DMS 273 treated with DMSO at 0.1 percent for 48 hours (cell line): Measurements from ENCODE around the gene LRMDA.

Source experiments
- DNase-seq: peaks from one replicate; lab custom pipeline; 2025; lab: John Stamatoyannopoulos, UW

The LRMDA gene

DNA sequence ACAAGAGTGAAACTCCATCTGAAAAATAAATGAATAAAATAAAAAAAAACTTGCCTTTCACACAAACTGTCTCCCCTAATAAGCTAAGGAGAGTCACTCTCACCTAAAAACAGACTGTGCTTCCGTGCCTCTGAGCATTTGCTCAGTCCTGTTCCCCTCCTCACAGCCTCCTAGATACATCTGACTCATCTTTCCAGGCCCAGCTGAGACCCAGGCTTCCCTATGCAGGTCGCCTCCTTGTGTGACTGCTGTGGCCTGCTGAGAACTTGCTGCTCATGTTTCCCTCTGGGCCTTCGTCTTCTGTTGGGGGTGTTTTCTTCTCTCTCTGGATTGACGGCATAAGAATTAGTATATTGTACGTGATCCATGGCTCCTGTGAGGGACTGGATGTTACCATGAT lies 777.7 kb downstream of the LRMDA start:
- DNase-seq: no peak

DNA sequence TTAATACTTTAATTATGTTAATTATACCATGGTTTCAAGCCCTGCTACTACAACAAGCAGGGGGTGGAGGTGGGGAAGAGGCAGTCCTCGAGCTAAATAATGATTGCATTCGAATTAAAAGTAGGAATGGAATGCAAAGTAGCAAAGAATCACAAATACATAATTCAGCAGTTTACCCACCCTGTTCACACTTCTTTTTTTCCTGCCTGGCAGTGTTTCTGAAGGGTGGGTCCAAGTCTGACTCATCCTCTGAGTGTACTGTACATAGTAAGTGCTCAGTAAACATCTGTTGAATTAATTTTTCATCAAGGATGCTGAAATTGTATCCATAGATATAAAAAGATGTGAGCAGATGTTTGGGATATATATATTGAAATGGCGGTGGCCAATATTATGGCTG lies 778.8 kb downstream of the LRMDA start:
- no peak for DNase-seq

DNA sequence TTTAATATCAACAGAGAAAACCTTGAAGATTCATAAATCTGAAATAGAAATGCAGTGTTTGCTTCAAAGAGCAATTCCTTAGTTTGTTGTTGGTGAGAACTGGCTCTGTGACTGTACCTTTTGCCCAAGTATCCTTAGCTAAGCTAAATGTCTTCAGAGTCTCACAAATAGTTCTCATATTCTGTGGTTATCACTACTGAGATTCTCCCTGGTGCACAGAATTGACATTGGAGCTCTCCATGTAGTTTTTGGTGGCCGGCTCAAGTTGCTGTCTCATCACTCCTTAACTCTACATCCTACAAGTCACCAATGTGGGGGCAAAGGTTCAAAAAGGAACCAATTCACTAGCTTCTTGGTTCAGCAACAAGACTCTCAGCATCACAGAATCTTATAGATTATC lies 780.3 kb downstream of the LRMDA start:
- no peak for DNase-seq

DNA sequence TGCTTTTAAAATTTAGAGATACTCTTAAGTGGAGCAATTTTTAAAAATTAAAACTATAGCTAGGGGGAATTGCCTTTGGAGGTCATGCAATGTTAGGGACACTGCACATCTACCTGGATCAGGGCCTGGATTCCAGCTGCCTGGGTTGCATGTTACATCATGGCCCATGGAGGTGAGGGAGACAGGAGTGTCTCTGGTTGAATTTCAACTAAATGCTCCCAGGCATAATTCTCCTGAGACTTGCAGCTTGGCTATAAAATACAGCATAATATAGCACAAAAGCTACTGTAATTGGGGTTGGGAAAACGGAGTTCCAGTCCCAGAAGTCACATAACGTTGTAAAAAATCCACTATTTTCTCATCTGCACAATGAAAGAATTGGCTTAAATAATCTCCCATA lies 782.5 kb downstream of the LRMDA start:
- no peak for DNase-seq

DNA sequence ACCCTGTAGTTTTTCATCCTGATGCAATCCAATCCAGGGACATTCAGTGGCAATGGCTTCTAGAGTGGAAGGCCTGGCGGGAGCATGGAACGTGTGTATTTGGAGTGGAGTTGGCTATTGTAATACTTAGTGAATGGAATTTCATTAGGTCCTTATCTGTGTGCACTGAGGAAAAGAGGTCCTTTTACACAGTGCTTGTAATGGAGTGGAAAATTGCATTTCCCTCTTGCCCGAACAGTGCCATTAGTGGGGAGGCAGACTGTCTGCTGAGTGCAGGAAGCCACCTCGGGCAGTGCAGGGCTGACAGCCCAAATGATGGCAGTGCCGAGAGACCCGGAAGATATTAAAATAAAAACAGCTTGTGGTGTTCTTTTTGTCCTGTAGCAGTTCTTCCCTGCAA lies 786.6 kb downstream of the LRMDA start:
- no peak for DNase-seq

DNA sequence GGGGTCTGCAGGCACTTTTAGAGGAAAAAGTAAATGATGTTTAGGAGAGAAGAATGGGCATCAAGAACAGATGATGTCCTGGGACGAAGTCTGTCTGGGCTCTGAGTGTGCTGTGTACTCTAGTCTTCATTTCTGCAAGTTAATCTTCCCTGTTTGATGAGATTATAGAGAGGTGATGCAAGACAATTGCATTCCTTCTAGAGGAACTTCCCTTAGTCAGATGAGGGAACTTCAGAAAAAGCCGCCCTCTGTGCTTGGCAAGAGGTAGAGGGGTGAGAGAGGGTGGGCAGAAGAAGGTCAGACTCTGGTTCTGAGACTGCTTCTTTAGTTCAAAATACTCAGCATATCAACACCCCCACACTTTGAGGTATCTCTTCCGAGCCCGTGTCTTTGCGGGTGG lies 797.9 kb downstream of the LRMDA start:
- no peak for DNase-seq

DNA sequence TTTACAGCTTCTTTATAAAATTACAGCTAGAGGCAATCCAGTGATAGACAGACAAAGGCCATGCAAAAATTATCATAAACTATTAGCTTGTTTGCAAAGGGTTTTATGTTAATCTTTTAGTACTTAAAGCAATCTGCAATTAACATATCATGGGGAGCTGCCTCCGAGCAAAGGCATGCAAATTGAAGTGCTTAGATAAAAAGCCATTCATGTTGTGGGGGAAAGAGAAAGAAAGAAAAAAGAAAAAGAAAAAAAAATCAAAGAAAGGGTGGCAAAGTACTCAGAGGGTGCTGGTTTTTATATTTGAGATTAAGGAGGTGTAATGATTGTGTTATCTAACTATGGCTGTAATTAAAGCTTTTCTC lies 799.5 kb downstream of the LRMDA start:
- no peak for DNase-seq

DNA sequence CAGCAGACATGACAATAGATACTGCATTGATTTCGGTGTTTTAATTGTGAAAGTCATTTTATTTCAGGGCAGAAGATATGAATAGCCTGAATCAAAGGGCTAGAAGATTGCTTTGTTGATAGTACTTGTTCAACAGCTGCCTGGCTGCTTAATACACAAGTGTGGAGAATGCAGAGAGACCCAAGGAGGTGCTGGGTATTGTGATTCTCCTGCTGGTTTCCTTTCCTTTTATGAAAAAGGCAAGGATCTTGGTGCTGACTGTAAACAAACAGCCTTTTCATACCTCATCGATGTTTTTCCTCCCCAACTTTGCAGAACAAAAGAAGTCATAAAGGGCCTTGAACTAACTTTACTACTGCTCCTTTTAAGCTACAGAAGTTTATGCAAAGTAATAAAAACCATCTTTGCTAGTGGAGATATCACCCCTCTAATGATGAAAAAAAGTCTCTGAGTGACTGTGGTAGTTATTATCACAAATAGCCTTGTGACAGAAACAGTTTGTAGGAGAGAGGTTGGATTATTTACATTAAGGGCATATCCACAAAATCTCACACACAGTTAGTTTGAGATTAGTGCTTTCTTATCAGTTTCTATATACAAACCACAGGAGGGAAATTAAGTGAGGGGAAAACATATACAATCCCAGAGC lies 800.0 kb downstream of the LRMDA start:
- no peak for DNase-seq

DNA sequence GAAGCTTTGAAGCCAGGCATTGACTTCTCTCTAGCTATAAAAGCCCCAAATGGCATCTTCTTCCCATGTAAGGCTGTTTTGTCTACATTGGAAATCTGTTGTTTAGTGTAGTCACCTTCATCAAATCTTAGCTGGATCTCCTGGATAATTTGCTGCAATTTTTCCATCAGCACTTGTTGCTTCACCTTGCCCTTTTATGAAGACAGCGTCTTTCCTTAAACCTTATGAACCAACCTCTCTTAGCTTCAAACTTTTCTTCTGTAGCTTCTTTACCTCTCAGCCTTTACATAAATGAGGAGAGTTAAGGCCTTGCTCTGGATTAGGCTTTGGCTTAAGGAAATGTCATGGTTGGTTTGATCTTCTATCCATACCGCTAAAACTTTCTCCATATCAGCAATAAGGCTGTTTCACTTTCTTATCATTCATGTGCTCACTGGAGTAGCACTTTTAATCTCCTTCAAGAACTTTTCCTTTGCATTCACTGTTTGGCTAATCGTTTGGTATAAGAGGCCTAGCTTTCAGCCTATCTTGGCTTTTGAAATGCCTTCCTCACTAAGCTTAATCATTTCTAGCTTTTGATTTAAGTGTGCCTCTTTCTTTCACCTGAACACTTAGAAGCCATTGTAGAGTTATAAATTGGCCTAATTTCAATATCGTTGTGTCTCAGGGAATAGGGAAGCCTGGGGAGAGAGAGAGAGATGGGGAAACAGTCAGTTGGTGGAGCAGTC lies 803.2 kb downstream of the LRMDA start:
- DNase-seq: no peak

DNA sequence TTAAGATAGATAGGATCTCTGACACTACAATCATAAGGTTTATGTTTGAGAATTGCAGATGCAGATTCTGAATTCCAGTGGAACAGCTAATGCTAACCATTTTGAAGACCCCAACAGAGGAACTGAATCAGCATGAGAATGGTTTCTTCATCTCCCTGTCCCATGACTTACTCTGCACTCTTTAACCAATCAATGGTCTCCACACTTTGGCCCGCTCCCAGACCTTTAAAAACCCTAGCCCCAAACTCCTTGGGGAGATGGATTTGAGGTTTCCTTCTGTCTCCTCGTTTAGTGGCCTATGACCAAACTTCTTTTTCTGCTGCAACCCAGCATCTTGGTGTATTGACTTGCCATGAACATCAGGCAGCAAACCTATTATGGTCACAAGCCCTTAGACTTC lies 804.9 kb downstream of the LRMDA start:
- no peak for DNase-seq

DNA sequence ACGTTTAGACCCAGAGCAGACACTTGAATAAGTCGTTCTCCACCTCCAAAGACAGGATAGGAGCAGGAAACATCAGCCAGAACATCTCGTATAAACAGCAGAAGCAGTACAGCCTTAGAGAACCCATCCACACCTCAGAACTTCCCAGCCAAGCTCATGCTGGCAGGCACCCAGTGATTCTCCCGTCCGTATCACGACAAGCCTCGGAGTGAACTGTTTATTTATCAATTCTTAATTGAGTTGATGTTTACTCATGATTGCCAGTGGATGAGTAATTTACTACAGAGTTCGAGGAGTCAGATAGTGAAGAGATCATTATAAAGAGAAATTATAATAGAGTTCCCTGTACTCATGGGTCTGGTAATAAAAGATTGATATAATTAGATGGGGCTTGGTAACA lies 811.5 kb downstream of the LRMDA start:
- no peak for DNase-seq

DNA sequence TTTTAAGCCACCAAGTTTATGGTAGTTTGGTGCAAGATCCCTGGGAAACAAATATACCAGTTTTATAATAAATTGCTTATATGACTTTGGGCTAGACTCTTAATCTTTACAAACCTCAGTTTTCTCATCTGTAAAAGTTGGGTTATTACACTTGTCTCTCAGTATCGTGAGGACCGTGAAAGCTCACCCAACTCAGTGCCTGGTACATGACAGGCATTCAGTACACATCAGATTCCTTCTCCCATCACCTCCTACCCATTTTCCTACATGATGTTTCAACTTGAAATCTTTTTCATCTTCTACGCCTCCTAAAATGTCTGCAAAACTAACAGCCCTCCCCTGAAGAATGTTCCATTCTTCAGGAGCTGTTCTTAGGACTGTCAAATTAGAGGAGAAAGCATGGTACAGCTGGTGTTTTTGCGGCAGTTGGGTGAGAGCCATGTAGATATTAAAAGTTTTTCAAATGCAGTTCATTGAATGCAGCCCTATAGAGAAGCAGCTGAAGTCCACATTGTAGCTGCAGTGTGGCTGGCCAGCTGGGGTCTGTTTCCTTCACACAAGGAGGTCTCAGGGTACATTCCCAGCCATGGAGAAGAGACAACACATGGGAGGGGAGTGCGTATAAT lies 812.8 kb downstream of the LRMDA start:
- no peak for DNase-seq

DNA sequence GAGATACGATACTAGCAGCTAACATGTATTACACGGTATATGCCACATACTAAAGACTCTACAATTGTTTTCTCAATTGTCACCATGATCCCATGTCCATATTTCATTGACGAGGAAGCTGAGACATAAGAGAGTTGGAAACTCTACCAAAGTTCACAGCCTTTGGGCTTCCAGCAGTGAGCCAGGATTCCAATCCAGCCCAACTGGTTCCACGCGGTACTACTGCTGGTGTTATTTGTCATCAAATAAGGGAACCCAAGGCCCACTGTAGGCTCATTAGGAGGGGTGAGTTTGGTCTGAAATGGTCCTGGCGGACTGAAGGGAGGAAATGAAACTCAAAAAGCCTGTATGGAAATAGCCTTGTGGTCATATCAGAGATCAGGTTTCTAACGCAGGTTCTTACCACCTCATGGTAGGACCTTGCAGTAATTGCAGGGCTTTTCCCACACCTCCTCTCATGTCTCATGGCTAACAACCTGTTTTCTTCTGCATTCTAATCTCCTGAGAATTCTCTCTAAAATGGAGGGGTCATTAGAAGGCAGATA lies 814.6 kb downstream of the LRMDA start:
- no peak for DNase-seq

DNA sequence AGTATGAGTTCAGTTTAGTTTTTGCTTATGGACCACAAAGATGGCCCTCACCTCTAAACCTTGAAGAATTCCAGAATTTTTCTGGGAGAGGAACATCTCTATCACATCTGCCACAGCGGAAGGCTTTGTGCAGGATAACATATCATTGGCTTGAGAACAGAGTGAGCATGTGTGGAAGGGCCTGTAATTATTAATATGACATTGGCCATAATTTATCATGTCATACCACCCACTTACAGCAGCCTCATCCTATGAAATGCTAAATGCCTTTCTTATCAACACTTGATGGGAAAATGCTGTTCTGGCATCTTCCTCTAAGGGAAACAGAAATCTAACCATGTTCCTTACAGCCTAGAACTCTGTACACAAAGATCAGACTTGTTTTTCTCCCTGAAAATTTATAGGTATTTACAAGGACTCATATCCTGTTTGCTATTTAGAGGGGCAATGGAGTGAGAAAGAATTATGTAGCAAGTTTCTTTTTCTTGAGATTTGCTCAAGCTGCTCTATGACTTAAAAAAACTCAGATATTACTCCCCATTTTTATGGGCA lies 817.3 kb downstream of the LRMDA start:
- no peak for DNase-seq

DNA sequence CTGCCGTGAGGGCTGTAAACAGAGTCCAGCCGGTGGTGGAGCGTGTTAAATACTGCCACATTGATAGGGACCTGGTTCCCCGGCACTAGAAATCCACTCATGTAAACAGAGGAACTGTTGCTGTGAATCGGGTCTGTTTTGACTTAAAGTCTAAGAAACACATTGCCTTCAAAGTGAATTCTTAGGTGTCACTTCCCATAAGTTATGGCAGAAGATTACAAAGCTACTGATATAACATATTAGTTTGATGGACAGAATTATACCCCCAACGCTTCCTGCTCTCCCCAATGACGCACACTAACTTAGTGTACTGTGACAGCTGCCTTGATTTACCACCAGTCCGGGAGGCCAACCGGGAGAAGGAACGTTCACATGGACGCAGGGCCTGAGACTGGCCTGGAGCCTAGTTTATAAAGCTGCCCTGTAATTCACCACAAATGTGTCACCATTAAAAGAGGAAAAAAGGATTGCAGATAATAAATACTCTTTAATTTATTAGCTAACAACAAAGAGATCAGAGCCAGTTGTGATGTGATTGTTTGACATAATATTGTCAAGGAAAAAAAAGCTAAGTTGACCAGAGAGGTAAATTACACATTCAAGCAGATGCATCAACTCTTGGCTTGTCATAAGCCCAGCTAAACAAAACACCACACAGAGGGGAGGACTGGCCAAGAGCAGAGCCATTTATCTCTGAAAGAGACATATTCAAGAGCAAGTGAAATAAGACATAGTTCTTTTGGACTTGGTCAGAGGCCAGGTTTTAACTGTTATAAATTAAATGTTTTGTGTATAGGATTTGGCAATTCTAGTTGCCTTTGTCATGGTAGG lies 820.6 kb downstream of the LRMDA start:
- DNase-seq: peak; percentile 4

DNA sequence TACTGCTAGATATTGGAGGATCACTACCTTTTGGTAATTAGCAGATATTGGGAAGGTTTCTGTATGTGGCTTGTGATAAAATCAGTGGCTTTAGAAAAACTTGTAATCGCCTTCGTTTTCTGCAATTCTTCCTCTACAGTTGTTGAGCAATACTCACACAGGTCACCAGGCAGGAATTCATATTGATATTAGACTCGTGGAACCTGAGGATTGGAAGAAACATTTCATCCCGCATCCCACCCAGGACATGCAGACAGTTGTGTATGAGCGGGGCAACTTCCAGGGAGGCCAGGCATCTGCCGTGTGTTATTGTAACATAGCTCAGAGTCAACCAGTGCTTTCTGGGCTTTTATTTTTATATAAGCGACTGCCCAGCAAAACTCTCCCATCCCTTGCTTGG lies 821.3 kb downstream of the LRMDA start:
- DNase-seq: no peak

DNA sequence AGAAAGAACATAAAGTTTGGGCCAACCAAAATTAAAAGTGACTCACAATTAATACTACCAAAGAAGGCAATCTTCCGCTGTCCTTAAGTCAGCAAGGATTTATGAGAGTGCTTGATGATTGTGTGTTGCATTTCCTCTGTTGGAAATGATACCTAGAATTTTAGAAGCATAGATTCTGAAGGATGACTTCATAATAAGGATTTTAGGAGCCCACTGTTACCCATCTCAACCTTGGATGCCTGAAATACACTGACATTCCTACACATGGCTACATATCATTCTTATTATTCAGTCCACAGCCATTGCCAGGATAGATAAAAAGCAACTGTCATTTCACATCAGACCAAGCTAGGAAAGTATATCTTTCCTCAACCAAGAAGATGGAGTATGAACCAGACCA lies 823.8 kb downstream of the LRMDA start:
- no peak for DNase-seq

DNA sequence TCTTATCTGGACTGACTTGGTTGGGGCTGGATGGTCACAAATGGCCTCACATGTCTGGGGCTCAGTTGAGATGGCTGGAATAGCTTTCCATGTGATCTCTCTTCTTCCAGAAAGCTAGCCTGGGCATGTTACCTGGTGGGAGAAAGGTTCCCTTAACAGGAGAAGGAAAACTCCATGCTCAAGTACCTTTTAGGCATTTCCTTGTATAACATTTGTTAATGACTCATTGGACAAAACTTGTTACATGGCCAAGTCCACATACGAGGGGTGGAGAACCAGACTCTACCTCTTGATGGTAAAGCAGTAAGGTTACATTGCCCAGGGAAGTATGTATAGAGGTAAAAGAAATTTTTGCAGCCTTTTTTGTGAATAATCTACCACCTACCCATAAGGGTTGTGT lies 826.4 kb downstream of the LRMDA start:
- DNase-seq: no peak

DNA sequence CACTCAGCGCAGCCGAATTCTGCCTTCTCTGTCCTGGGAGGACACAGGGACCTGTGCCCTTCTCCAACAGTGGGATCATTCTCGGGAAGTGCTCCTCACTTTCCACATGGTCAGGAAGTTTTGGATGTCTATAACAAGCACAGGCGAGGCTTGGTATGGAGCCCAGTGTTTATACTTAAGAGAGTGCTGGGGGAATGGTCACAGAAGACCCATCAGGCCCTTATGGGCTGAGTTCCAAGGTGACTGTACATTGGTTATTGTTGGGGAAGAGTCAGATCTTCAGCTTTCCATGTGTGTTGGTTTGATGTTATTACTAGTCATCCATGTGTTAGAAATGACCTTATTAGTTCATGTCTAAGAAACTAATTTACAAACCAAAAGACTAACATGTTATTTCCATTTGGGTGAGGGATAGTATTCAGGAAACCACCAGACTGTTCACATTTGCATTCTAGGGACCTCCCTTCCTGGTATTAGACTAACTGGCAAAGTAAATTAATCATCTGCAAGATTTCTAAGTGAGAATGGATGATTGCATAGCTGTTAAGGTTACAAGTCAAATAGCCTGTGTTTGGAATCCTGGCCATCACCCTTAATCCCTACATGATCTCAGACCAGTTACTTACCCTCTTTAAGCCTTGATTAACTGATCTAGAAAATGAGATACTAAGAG lies 834.2 kb downstream of the LRMDA start:
- DNase-seq: no peak

DNA sequence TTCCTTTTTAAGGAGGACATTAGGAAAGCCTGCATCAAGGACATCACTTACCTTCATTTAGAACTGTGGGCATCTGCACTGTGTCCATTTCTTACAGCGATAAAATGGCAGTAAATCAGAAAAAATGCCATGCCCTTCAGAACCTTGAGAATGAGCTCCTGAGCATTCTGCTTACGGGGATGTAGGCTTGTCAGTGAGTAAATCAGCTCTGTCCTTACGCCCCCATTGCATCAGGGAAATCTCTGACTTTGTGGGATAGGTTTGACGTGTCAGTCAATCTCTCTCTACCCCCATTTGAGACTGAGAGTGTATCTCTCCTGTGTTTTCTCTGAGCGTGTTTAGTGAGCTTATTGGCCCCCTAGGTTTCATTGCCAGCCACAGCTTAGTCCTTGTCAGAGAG lies 837.1 kb downstream of the LRMDA start:
- no peak for DNase-seq

DNA sequence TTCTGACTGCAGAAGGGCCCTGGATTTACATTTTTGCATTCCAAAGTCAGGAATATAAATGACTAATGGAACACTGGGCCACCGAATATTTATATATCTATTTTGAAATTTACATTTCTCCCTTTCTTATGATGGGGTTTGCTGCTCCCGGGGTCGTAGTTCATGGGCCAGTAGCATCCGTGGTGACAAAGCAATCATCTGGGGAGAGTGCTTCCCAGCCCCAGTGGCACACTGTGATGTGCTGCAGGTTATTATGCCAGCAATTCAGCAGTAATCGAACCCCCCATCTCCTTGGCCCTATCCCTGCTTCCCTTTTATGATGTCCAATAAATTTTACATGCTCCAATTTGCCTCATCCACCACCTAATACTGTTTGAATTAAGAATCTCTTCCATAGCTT lies 837.5 kb downstream of the LRMDA start:
- no peak for DNase-seq

DNA sequence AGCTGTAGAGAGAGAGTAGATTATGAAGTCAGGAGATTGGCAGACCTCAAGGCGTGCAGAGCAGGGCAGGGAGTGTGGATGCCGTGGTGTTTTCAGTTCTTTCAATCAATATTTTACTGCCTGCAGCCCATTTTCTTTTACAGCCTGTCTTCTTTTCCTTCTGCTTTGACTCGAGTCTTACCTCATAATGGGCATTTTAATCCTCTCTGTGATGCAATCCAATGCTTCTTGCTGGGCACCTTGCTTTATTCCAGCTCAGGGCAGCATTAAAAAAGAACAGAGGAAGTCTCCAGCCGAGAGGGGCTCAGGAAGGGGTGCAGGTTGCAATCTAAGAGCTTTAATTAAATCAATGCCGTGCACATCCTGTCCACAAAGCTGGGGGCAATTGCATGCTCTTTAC lies 839.0 kb downstream of the LRMDA start:
- DNase-seq: no peak
